H1 (cell line): Measurements from ENCODE around the gene ZNF277. TPM values are rescaled to one million over a fixed set of nuclear protein-coding genes. Genes with fewer than 3 reads are reported as not detected.

ENCODE experiments used
- ASH2L ChIP-seq: fragments of 200-600, 300-600 bp; sonication (generic); IDR thresholded peaks from one replicate; pipeline ENCODE4 v1.7.1; 2017; ENCODE audit warnings: low read length
- CHD2 ChIP-seq: IDR thresholded peaks from 2 replicates; pipeline ENCODE4 v1.6.1; 2012; ENCODE audit warnings: low read length, improper control_type of control experiment
- CHD7 ChIP-seq: fragments of 300-600 bp; sonication (generic); IDR thresholded peaks from 2 replicates; pipeline ENCODE4 v1.7.1; 2012; ENCODE audit warnings: low read length, moderate library complexity, mild to moderate bottlenecking, inconsistent platforms; ENCODE audit not compliant: insufficient replicate concordance
- CTBP2 ChIP-seq: IDR thresholded peaks from 2 replicates; pipeline ENCODE4 v1.7.0; 2011; ENCODE audit warnings: borderline replicate concordance, mild to moderate bottlenecking, moderate library complexity, mixed read lengths, low read length; ENCODE audit not compliant: insufficient read depth, insufficient read length
- FOSL1 ChIP-seq: IDR thresholded peaks from 2 replicates; pipeline ENCODE4 v1.6.1; 2011; ENCODE audit warnings: mild to moderate bottlenecking, low read depth, low read length, moderate library complexity; ENCODE audit not compliant: insufficient read depth
- RAD21 ChIP-seq, 2 experiments: IDR thresholded peaks in 1 of 2; conservative IDR thresholded peaks in 1 of 2; 2 replicates each; pipeline ENCODE4 v1.6.1; 2011; ENCODE audit warnings: low read depth in 2 of 2, low read length in 2 of 2, improper control_type of control experiment in 1 of 2, inconsistent platforms in 1 of 2, mild to moderate bottlenecking in 1 of 2, moderate library complexity in 1 of 2
- SP2 ChIP-seq: IDR thresholded peaks from 2 replicates; pipeline ENCODE4 v1.6.1; 2012; ENCODE audit warnings: mild to moderate bottlenecking, low read length, inconsistent platforms
- polyA plus RNA-seq, 7 experiments: library from polyadenylated mRNA; depleted of rRNA in 3 of 7; stranded (reverse) in 5 of 7; unstranded in 2 of 7; fragments of >200 nt in 5 of 7; fragments of 200-250 nt in 2 of 7; gene quantifications; 1 replicate in 5 of 7; 2 replicates in 1 of 7; 4 replicates in 1 of 7; pipeline versions ENCODE4 v1.2.1 to v1.2.3, GENCODE V29; 2011 to 2013; ENCODE audit warnings: missing spikeins in 2 of 7, mixed read lengths in 2 of 7
- total RNA-seq: library from RNA; stranded (reverse); fragmentation: NEBNext Ultra II Directional; extraction: Animal tissue kit (Norgen Biotek cat#: 25700); gene quantifications from 2 replicates; pipeline ENCODE4 v1.2.1, GENCODE V29; 2021

ZNF277 gene
- total and polyA plus RNA-seq, 2 of the 8 experiments (the other 6 are each of a cell fraction or from before 2014, with no cell fraction given) = 5.1 to 21.7 TPM

- TF ChIP-seq CHD7 = no peak
- TF ChIP-seq FOSL1 = no peak
- TF ChIP-seq SP2 = no peak
- TF ChIP-seq ASH2L = no peak
- no peak for TF ChIP-seq CHD2
- TF ChIP-seq CTBP2 = no peak
- TF ChIP-seq RAD21 (IDR thresholded peaks at IDR 0.05 in 1 of 2, conservative IDR thresholded peaks at IDR 0.05 in 1 of 2; ENCODE audit: low read depth in 2 of 2, low read length in 2 of 2) = no peak
These were observed 22.0 kb upstream of the ZNF277 start (continued) for GRCh38 chr7:112184455-112184854.
